Measurements from ENCODE around the gene NLGN1. TPM values are rescaled to one million over a fixed set of nuclear protein-coding genes. Genes with fewer than 3 reads are reported as not detected.

NLGN1 gene
- total and polyA plus RNA-seq, 2 of the 8 experiments (the other 6 are each of a cell fraction or from before 2014, with no cell fraction given), result 7.8 to 14.8 TPM

- no peaks in the 10 kb centered on the region for H3K79me1 ChIP-seq (ENCODE audit: low read depth, low read length)
- H2BK5ac ChIP-seq (ENCODE audit: low read depth, low read length), result no peak overlapping the region
- no peak overlapping the region for H3K14ac ChIP-seq (ENCODE audit: insufficient read length)
- H3K4me2 ChIP-seq (ENCODE audit: insufficient read depth in 1 of 2, low read depth in 2 of 2, low read length in 2 of 2), result no peak overlapping the region
- no peaks in the 10 kb centered on the region for H3K27me3 ChIP-seq (replicated peaks in 1 of 4; ENCODE audit: control insufficient read depth in 3 of 4, extremely low read depth in 1 of 4, insufficient read depth in 3 of 4, low read length in 3 of 4)
- no peak overlapping the region for H2BK12ac ChIP-seq (ENCODE audit: low read depth, low read length)
- H2AFZ ChIP-seq (ENCODE audit: low read length), result no peak overlapping the region
- H3K23me2 ChIP-seq (ENCODE audit: low read depth, low read length), result no peaks in the 10 kb centered on the region
- WGBS, 2 experiments (ENCODE audit: extremely low coverage in 1 of 2, insufficient coverage in 1 of 2, insufficient read length in 1 of 2, insufficient replicate concordance in 2 of 2, low coverage in 1 of 2, low lambda C conversion rate in 2 of 2, missing lambda C conversion rate in 1 of 2), result 88% methylated on average over 1 of the region's 1 CpG; no CpG with 5 or more reads in 1 of the 2 experiments
- DNase-seq (ENCODE audit: low read depth in 1 of 2, low spot score in 2 of 2), result no peak
- no peaks in the 10 kb centered on the region for H3K79me2 ChIP-seq (ENCODE audit: control insufficient read depth in 1 of 2, insufficient read depth in 2 of 2, low read length in 2 of 2)
- H4K8ac ChIP-seq (ENCODE audit: extremely low read depth, insufficient read depth, low read length), result no peak overlapping the region
- H4K91ac ChIP-seq (replicated peaks; ENCODE audit: insufficient read length, low read length), result no peak overlapping the region
- ChIA-PET CTCF (ENCODE audit: partially characterized antibody) (interaction anchor here (1.6 kb wide), 1 partner anchor 209 kb away, joined by 3 read pairs; no protein-coding TSS in a partner anchor), POLR2A (ENCODE audit: partially characterized antibody) (no interaction called here)
- no peak overlapping the region for H3K56ac ChIP-seq (replicated peaks; ENCODE audit: insufficient read length, low read depth, low read length)
- no peak overlapping the region for H2BK15ac ChIP-seq (ENCODE audit: low read length)
- no peak for FAIRE-seq
- no peak overlapping the region for H3K9ac ChIP-seq (replicated peaks in 1 of 4; ENCODE audit: extremely low read depth in 1 of 4, low read depth in 3 of 4, low read length in 3 of 4)
- H3K4ac ChIP-seq (replicated peaks; ENCODE audit: insufficient read length, low read depth, low read length), result no peak overlapping the region
- H3K36me3 ChIP-seq (ENCODE audit: control insufficient read depth in 2 of 4, insufficient read depth in 4 of 4, low read length in 3 of 4), result no peaks in the 10 kb centered on the region
- H2AK5ac ChIP-seq (ENCODE audit: low read depth, low read length), result no peak overlapping the region
- H3K27ac ChIP-seq (ENCODE audit: low read depth, low read length), result no peak overlapping the region
- H3K4me1 ChIP-seq (replicated peaks in 1 of 4; ENCODE audit: control insufficient read depth in 3 of 4, insufficient read depth in 4 of 4, low read length in 3 of 4), result no peaks in the 10 kb centered on the region; a peak in 1 of 7 replicates
- no peak overlapping the region for H3K18ac ChIP-seq (ENCODE audit: extremely low read depth, low read length)
- H3K4me3 ChIP-seq (ENCODE audit: extremely low read depth in 1 of 4, insufficient read depth in 2 of 4, low read depth in 3 of 4, low read length in 4 of 4), result no peak overlapping the region
- no peaks in the 10 kb centered on the region for H3K9me3 ChIP-seq (ENCODE audit: insufficient read depth in 2 of 2, low read depth in 1 of 2, low read length in 1 of 2)
- no peak overlapping the region for H3K23ac ChIP-seq (ENCODE audit: insufficient read length)
- H2BK20ac ChIP-seq (ENCODE audit: low read length), result no peak overlapping the region
- H4K5ac ChIP-seq (ENCODE audit: insufficient read length, low read depth, low read length), result no peak overlapping the region
- H2BK120ac ChIP-seq (replicated peaks; ENCODE audit: low read depth, low read length), result no peak overlapping the region
- H4K20me1 ChIP-seq (replicated peaks in 1 of 2; ENCODE audit: control insufficient read depth in 1 of 2, insufficient read depth in 2 of 2, low read length in 2 of 2), result no peaks in the 10 kb centered on the region
- TF ChIP-seq POLR2AphosphoS5 (IDR thresholded peaks at IDR 0.05; ENCODE audit: low read depth, low read length), result no peak
- TF ChIP-seq SIRT6 (IDR thresholded peaks at IDR 0.05; ENCODE audit: low read length), result no peak
- no peak for TF ChIP-seq TAF1 (IDR thresholded peaks at IDR 0.05; ENCODE audit: low read depth, low read length)
- no peak for TF ChIP-seq ZNF274 (IDR thresholded peaks at IDR 0.05; ENCODE audit: borderline replicate concordance, extremely low read depth, low read length)
- TF ChIP-seq E2F6 (IDR thresholded peaks at IDR 0.05), result no peak
- TF ChIP-seq JUN (IDR thresholded peaks at IDR 0.05; ENCODE audit: low read depth, low read length), result no peak
- no peak for TF ChIP-seq YY1 (IDR thresholded peaks at IDR 0.05; ENCODE audit: low read depth, low read length)
- TF ChIP-seq ATF2 (IDR thresholded peaks at IDR 0.05; ENCODE audit: low read length), result no peak
- no peak for TF ChIP-seq ASH2L (IDR thresholded peaks at IDR 0.05; ENCODE audit: low read length)
- no peak for TF ChIP-seq HDAC2 (IDR thresholded peaks at IDR 0.05; ENCODE audit: borderline replicate concordance in 1 of 2, low read depth in 2 of 2, low read length in 2 of 2)
- TF ChIP-seq SP1 (IDR thresholded peaks at IDR 0.05; ENCODE audit: low read depth, low read length), result no peak
- no peak for TF ChIP-seq RNF2 (IDR thresholded peaks at IDR 0.05; ENCODE audit: borderline replicate concordance, low read depth, low read length, missing control alignments, poor library complexity, severe bottlenecking)
- no peak for TF ChIP-seq POLR2A (IDR thresholded peaks at IDR 0.05; ENCODE audit: control extremely low read depth in 1 of 2, low read depth in 2 of 2, low read length in 2 of 2)
Observed at GRCh38 chr3:174202561-174202960, 805.0 kb downstream of the NLGN1 start.
